Activated naive CD4-positive, alpha-beta T cell treated with anti-CD3 and anti-CD28 coated beads, Interleukin-2, amount 10 ng/mL, durations not matched to agents 7 days and 5 days (primary cell): Measurements from ENCODE around the gene APCDD1.
"Not testable (repeated sequence)": the region's sequence is repeated elsewhere in the genome, so short reads cannot be mapped to it uniquely, and the experiment has no call there.

Experiments used
- CTCF ChIA-PET: fragments of 350-600 bp; sonication (Branson Sonifier 250); formaldehyde crosslinking; loops from one replicate; lab custom pipeline; 2021; ENCODE audit warnings: antibody characterized with exemption; lab: Charles Lee
- DNase-seq: peaks from one replicate; pipeline ENCODE4 v3.0.0-alpha.2; 2020
- H3K27ac Mint-ChIP-seq: one replicate; pipeline ENCODE4 v1.8.0; 2021; ENCODE audit warnings: mild to moderate bottlenecking, moderate library complexity, mixed read lengths
- H3K27me3 Mint-ChIP-seq: one replicate; pipeline ENCODE4 v1.8.0; 2021; ENCODE audit warnings: mild to moderate bottlenecking, mixed read lengths
- H3K36me3 Mint-ChIP-seq: one replicate; pipeline ENCODE4 v1.8.0; 2021; ENCODE audit warnings: mixed read lengths
- H3K4me1 Mint-ChIP-seq: one replicate; pipeline ENCODE4 v1.8.0; 2021; ENCODE audit warnings: mixed read lengths
- H3K4me3 Mint-ChIP-seq: one replicate; pipeline ENCODE4 v1.8.0; 2021; ENCODE audit warnings: mild to moderate bottlenecking, moderate library complexity, mixed read lengths
- H3K9me3 Mint-ChIP-seq: one replicate; pipeline ENCODE4 v1.8.0; 2021; ENCODE audit warnings: mixed read lengths

Gene APCDD1

DNA sequence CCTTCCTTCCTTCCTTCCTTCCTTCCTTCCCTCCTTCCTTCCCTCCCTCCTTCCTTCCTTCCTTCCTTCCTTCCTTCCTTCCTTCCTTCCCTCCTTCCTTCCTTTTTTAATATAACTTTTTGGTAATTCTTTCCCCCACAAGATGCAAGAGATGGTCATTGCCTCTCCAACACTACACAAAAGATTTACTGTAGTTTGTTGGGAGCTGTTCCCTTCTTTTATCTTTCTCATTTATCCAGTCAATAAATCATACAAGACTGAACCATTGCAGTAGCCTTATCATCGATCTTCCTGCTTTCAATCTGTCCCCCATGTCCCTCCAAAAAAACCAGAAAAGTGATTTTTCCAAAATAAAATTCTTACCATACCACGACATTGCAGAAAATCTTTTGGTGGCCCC lies 8.2 kb downstream of the APCDD1 start:
- CTCF ChIA-PET: no interaction called here
- Mint-ChIP-seq H3K9me3 (no peaks in the 10 kb centered on the region), H3K36me3 (no peaks in the 10 kb centered on the region), H3K27me3 (peaks cover 8% of the 10 kb centered on the region), H3K4me1 (no peaks in the 10 kb centered on the region), H3K27ac (no peak overlapping the region), H3K4me3 (no peak overlapping the region)
- DNase-seq: no peak

GRCh38 chr18:10463096-10463495 lies 8.7 kb downstream of the APCDD1 start:
- CTCF ChIA-PET: no interaction called here
- Mint-ChIP-seq H3K9me3 (no peaks in the 10 kb centered on the region), H3K4me3 (no peak overlapping the region), H3K4me1 (no peaks in the 10 kb centered on the region), H3K27ac (no peak overlapping the region), H3K36me3 (no peaks in the 10 kb centered on the region), H3K27me3 (peaks cover 6% of the 10 kb centered on the region)
- DNase-seq: no peak

- peaks cover 9% of the 10 kb centered on the region for H3K27me3 Mint-ChIP-seq
- H3K4me3 Mint-ChIP-seq: no peak overlapping the region
- CTCF ChIA-PET: no interaction called here
Observed at GRCh38 chr18:10463741-10464140, 9.3 kb downstream of the APCDD1 start.

GRCh38 chr18:10464161-10464648 lies 9.8 kb downstream of the APCDD1 start:
- H3K4me1 Mint-ChIP-seq, H3K4me3 Mint-ChIP-seq, CTCF ChIA-PET, H3K27me3 Mint-ChIP-seq, DNase-seq, H3K9me3 Mint-ChIP-seq, H3K27ac Mint-ChIP-seq, H3K36me3 Mint-ChIP-seq: not testable (repeated sequence)

More at GRCh38 chr18:10463741-10464140, 9.3 kb downstream of the APCDD1 start:
- no peak for DNase-seq
- no peaks in the 10 kb centered on the region for H3K4me1 Mint-ChIP-seq
- H3K36me3 Mint-ChIP-seq: no peaks in the 10 kb centered on the region
- no peak overlapping the region for H3K27ac Mint-ChIP-seq
- H3K9me3 Mint-ChIP-seq: no peaks in the 10 kb centered on the region

- H3K9me3 Mint-ChIP-seq: no peaks in the 10 kb centered on the region
- H3K27ac Mint-ChIP-seq: no peak overlapping the region
- H3K4me1 Mint-ChIP-seq: no peaks in the 10 kb centered on the region
- H3K36me3 Mint-ChIP-seq: no peaks in the 10 kb centered on the region
- DNase-seq: no peak
- peaks cover 9% of the 10 kb centered on the region for H3K27me3 Mint-ChIP-seq
- CTCF ChIA-PET: no interaction called here
- H3K4me3 Mint-ChIP-seq: no peak overlapping the region
Observed at GRCh38 chr18:10465174-10465939, 10.9 kb downstream of the APCDD1 start.

- Mint-ChIP-seq H3K4me3 (no peak overlapping the region), H3K4me1 (no peaks in the 10 kb centered on the region), H3K36me3 (no peaks in the 10 kb centered on the region), H3K27me3 (peaks cover 8% of the 10 kb centered on the region), H3K27ac (no peak overlapping the region), H3K9me3 (no peaks in the 10 kb centered on the region)
- DNase-seq: no peak
- CTCF ChIA-PET: no interaction called here
Observed at GRCh38 chr18:10470429-10470828, 16.0 kb downstream of the APCDD1 start.

DNA sequence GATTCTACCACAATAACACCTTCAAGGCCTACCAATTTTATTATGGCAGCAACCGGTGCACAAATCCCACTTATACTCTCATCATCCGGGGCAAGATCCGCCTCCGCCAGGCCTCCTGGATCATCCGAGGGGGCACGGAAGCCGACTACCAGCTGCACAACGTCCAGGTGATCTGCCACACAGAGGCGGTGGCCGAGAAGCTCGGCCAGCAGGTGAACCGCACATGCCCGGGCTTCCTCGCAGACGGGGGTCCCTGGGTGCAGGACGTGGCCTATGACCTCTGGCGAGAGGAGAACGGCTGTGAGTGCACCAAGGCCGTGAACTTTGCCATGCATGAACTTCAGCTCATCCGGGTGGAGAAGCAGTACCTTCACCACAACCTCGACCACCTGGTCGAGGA lies 17.1 kb downstream of the APCDD1 start:
- no peaks in the 10 kb centered on the region for H3K4me1 Mint-ChIP-seq
- H3K36me3 Mint-ChIP-seq: no peaks in the 10 kb centered on the region
- H3K9me3 Mint-ChIP-seq: no peaks in the 10 kb centered on the region
- CTCF ChIA-PET: no interaction called here
- H3K27ac Mint-ChIP-seq: no peak overlapping the region
- no peak overlapping the region for H3K4me3 Mint-ChIP-seq
- DNase-seq: no peak
- H3K27me3 Mint-ChIP-seq: peaks cover 19% of the 10 kb centered on the region

DNA sequence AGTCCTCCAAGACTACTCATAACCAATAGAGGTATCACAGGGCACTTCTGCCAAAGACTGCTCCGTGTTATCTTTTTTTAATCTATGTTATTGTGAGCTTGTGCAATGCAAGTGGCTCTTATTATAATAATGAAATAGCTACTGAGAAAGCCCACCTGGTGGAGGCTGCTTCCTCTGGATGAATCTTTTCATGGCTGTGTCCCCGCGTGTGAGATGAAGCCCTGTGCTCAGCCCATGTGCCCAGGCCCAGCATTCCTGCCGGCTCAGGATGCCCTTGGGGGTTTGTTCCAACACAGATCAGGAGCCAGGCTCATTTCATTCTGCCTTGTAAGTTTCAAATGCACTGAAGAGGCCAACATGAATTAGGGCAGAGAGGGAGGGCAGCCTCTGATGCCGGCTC lies 18.7 kb downstream of the APCDD1 start:
- no peak overlapping the region for H3K4me3 Mint-ChIP-seq
- H3K9me3 Mint-ChIP-seq: no peaks in the 10 kb centered on the region
- H3K4me1 Mint-ChIP-seq: no peaks in the 10 kb centered on the region
- H3K36me3 Mint-ChIP-seq: no peaks in the 10 kb centered on the region
- peaks cover 26% of the 10 kb centered on the region for H3K27me3 Mint-ChIP-seq
- CTCF ChIA-PET: no interaction called here
- no peak overlapping the region for H3K27ac Mint-ChIP-seq
- DNase-seq: no peak

- Mint-ChIP-seq H3K27ac (no peak overlapping the region), H3K36me3 (no peaks in the 10 kb centered on the region), H3K4me3 (no peak overlapping the region), H3K27me3 (peaks cover 23% of the 10 kb centered on the region), H3K9me3 (no peaks in the 10 kb centered on the region), H3K4me1 (no peaks in the 10 kb centered on the region)
- CTCF ChIA-PET: no interaction called here
- DNase-seq: no peak
Observed at GRCh38 chr18:10474309-10474708, 19.9 kb downstream of the APCDD1 start.

GRCh38 chr18:10475276-10475653 lies 20.8 kb downstream of the APCDD1 start:
- no peaks in the 10 kb centered on the region for H3K4me1 Mint-ChIP-seq
- peaks cover 23% of the 10 kb centered on the region for H3K27me3 Mint-ChIP-seq
- H3K36me3 Mint-ChIP-seq: no peaks in the 10 kb centered on the region
- no peak overlapping the region for H3K4me3 Mint-ChIP-seq
- H3K27ac Mint-ChIP-seq: no peak overlapping the region
- CTCF ChIA-PET: no interaction called here
- DNase-seq: no peak
- H3K9me3 Mint-ChIP-seq: no peaks in the 10 kb centered on the region

- H3K27ac Mint-ChIP-seq: no peak overlapping the region
- H3K36me3 Mint-ChIP-seq: no peaks in the 10 kb centered on the region
- H3K4me1 Mint-ChIP-seq: no peaks in the 10 kb centered on the region
- no peak for DNase-seq
- H3K4me3 Mint-ChIP-seq: no peak overlapping the region
- CTCF ChIA-PET: no interaction called here
- no peaks in the 10 kb centered on the region for H3K9me3 Mint-ChIP-seq
- H3K27me3 Mint-ChIP-seq: peaks cover 23% of the 10 kb centered on the region
Observed at GRCh38 chr18:10475654-10476291, 21.3 kb downstream of the APCDD1 start.

- Mint-ChIP-seq H3K27ac (no peak overlapping the region), H3K4me3 (no peak overlapping the region), H3K9me3 (no peaks in the 10 kb centered on the region), H3K36me3 (no peaks in the 10 kb centered on the region), H3K4me1 (no peaks in the 10 kb centered on the region), H3K27me3 (peaks cover 23% of the 10 kb centered on the region)
- DNase-seq: no peak
- CTCF ChIA-PET: no interaction called here
Observed at GRCh38 chr18:10476338-10476791, 21.9 kb downstream of the APCDD1 start.

GRCh38 chr18:10477121-10477862 lies 22.9 kb downstream of the APCDD1 start:
- CTCF ChIA-PET: no interaction called here
- H3K4me1 Mint-ChIP-seq: no peaks in the 10 kb centered on the region

DNA sequence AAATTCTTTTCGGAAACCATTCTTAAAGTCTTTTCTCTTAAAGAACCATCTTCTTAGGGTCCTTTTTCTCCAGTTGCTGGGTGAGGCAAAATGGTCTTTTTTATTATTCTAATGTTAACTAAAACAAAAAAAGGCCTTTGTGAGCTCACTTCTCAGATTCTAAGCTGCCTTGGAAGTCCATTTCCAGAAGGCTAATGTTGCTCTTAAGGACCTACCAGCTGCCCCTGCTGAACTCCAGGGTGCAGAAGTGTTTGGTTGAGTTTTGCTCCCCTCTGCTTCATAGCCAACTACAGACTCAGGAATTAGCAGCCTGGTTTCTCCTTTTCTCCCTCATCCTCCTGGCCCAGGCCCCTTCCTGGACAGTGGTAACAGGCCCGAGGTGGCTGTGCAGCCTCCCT lies 23.4 kb downstream of the APCDD1 start:
- Mint-ChIP-seq H3K27ac (no peak overlapping the region), H3K27me3 (peaks cover 33% of the 10 kb centered on the region), H3K9me3 (no peaks in the 10 kb centered on the region), H3K4me1 (no peaks in the 10 kb centered on the region), H3K4me3 (no peak overlapping the region), H3K36me3 (no peaks in the 10 kb centered on the region)
- CTCF ChIA-PET: no interaction called here
- no peak for DNase-seq

More at GRCh38 chr18:10477121-10477862, 22.9 kb downstream of the APCDD1 start:
- H3K27me3 Mint-ChIP-seq: peaks cover 31% of the 10 kb centered on the region
- no peaks in the 10 kb centered on the region for H3K9me3 Mint-ChIP-seq
- no peak for DNase-seq
- H3K4me3 Mint-ChIP-seq: no peak overlapping the region
- H3K27ac Mint-ChIP-seq: no peak overlapping the region
- H3K36me3 Mint-ChIP-seq: no peaks in the 10 kb centered on the region
